Measurements from ENCODE around the gene PCYOX1L. TPM values are rescaled to one million over a fixed set of nuclear protein-coding genes. Genes with fewer than 3 reads are reported as not detected.

Gene PCYOX1L
- total RNA-seq, 1 donor from 2014 or later: 9.2 TPM

DNA sequence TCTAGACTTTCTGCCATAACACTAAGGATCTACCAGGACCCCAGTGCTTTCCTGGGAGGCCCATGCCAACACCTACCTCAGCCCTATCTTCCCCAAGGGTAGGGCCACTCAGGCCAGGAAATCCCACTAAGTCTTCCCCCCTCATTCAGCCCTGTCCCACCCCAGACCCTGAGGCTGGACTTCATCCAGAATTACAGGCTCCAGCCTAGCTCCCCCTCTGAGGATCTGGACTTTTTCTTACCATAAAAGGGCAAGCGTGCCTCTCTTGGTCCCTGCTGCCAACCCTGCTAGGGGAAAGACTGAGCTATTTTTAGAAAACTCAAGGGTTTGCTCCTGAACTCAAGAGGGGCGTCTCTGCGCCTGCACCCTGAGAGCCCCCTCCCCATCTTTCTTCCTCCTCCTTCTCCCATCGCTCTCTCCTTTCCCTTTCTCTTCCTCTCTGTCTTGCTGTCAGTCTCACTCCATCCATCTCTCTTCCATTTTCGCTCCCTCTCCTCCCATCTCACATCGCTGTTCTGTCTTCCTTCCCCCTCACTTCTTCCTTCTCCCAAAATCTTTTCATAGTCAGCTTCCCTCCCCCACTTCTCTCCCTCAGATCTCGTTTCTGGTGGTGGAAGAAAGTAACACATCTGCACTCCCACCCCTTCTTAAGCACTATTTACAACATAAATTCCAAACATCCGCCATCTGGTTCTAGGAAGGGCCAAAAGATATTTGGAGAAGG is 59.3 kb downstream of the PCYOX1L start:
- no peak overlapping the region for H3K27ac Mint-ChIP-seq
- H3K36me3 Mint-ChIP-seq (ENCODE audit: low read depth): no peaks in the 10 kb centered on the region
- TF ChIP-seq, protein P1, sequence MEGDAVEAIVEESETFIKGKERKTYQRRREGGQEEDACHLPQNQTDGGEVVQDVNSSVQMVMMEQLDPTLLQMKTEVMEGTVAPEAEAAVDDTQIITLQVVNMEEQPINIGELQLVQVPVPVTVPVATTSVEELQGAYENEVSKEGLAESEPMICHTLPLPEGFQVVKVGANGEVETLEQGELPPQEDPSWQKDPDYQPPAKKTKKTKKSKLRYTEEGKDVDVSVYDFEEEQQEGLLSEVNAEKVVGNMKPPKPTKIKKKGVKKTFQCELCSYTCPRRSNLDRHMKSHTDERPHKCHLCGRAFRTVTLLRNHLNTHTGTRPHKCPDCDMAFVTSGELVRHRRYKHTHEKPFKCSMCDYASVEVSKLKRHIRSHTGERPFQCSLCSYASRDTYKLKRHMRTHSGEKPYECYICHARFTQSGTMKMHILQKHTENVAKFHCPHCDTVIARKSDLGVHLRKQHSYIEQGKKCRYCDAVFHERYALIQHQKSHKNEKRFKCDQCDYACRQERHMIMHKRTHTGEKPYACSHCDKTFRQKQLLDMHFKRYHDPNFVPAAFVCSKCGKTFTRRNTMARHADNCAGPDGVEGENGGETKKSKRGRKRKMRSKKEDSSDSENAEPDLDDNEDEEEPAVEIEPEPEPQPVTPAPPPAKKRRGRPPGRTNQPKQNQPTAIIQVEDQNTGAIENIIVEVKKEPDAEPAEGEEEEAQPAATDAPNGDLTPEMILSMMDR (IDR thresholded peaks at IDR 0.05): no peak
- intact Hi-C loops (cut with micrococcal nuclease): no loop called here
- H3K27me3 Mint-ChIP-seq: peaks cover 19% of the 10 kb centered on the region
- DNase-seq (no peak), ATAC-seq (ENCODE audit: low read depth) (no peak)
- CTCF ChIA-PET: no interaction called here
- POLR2A ChIA-PET: no interaction called here
- no peak overlapping the region for H3K4me3 Mint-ChIP-seq
- no peaks in the 10 kb centered on the region for H3K9me3 Mint-ChIP-seq
- no peaks in the 10 kb centered on the region for H3K4me1 Mint-ChIP-seq

- H3K9me3 Mint-ChIP-seq: no peaks in the 10 kb centered on the region
- intact Hi-C loops (cut with micrococcal nuclease): no loop called here
- no peak for DNase-seq
- H3K27ac Mint-ChIP-seq: no peak overlapping the region
- TF ChIP-seq, protein P1 (IDR thresholded peaks at IDR 0.05): no peak
- peaks cover 20% of the 10 kb centered on the region for H3K27me3 Mint-ChIP-seq
- H3K36me3 Mint-ChIP-seq (ENCODE audit: low read depth): no peaks in the 10 kb centered on the region
- ATAC-seq (ENCODE audit: low read depth): no peak
- no peaks in the 10 kb centered on the region for H3K4me1 Mint-ChIP-seq
- CTCF ChIA-PET: no interaction called here
- POLR2A ChIA-PET: no interaction called here
- no peak overlapping the region for H3K4me3 Mint-ChIP-seq
These were observed 60.0 kb downstream of the PCYOX1L start for GRCh38 chr5:149417711-149418368.

DNA sequence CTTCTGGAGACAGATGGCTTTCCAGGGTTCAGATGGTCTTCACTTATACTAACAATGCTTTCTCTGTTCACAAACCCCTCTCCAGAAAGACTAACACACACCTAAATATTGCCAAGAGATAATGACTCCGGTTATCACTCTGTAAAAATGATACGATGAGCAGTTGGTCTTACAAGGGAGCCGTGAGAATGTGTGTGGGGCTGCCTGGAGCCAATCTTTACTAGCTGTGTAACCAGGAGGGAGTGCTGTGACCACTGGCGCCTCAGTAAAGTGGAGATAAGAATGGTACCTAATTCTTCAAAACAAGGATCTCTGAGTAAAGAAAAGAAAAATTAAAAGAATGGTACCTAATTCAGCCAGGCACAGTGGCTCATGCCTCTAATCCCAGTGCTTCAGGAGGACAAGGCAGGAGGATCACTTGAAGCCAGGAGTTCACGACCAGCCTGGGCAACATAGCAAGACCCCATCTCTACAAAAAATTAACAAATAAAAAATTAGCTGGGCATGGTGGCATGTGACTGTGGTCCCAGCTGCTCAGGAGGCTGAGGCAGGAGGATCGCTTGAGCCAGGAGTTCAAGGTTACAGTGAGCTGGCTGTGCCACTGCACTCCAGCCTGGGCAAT is 61.2 kb downstream of the PCYOX1L start:
- intact Hi-C loops (cut with micrococcal nuclease): no loop called here
- Mint-ChIP-seq H3K27me3 (peaks cover 20% of the 10 kb centered on the region), H3K27ac (no peak overlapping the region), H3K36me3 (ENCODE audit: low read depth) (no peaks in the 10 kb centered on the region), H3K4me1 (no peaks in the 10 kb centered on the region), H3K9me3 (no peaks in the 10 kb centered on the region), H3K4me3 (no peak overlapping the region)
- POLR2A ChIA-PET: no interaction called here
- CTCF ChIA-PET: no interaction called here
- TF ChIP-seq, protein P1 (IDR thresholded peaks at IDR 0.05): no peak
- DNase-seq (no peak), ATAC-seq (ENCODE audit: low read depth) (no peak)

Other genes with a start within 250 kb of the PCYOX1L start
- not detected in 2 replicates for gene ABLIM3, start 216.6 kb upstream of the PCYOX1L start, total RNA-seq
- gene AFAP1L1, start 86.2 kb upstream of the PCYOX1L start, total RNA-seq: 0.44 TPM in 1 of 2 replicates, not detected in the other
- gene GRPEL2, start 12.5 kb upstream of the PCYOX1L start, total RNA-seq: 13.2 and 14.0 TPM in 2 replicates
- gene IL17B, start 21.2 kb downstream of the PCYOX1L start, total RNA-seq: not detected in 2 replicates
- gene CSNK1A1, start 193.4 kb downstream of the PCYOX1L start, total RNA-seq: 120 and 133 TPM in 2 replicates
- gene ARHGEF37, start 223.5 kb downstream of the PCYOX1L start, total RNA-seq: 0.88 and 1.1 TPM in 2 replicates